WTC11 (cell line): ENCODE data around the gene GABRB2. TPM values are rescaled to one million over a fixed set of nuclear protein-coding genes. Genes with fewer than 3 reads are reported as not detected.
A peak's percentile ranks its signal among the peaks of the same experiment; 100 is the strongest.

Experiments used
- ATAC-seq: fragments of 200-7000 bp; cut with Tn5 transposase; 2 replicates; pipeline ENCODE4 v1.10.0; 2021; ENCODE audit warnings: mild to moderate bottlenecking, moderate library complexity
- CTCF ChIA-PET: fragments of 300-600 bp; sonication (Branson Sonifier 250); formaldehyde crosslinking; loops from one replicate; lab custom pipeline; 2021; ENCODE audit warnings: antibody characterized with exemption; lab: Charles Lee
- POLR2A ChIA-PET: fragments of 350-600 bp; sonication (Branson Sonifier 250); formaldehyde crosslinking; loops from one replicate; lab custom pipeline; 2021; ENCODE audit warnings: antibody characterized with exemption; lab: Charles Lee
- DNase-seq: peaks from one replicate; pipeline ENCODE4 v3.0.0; 2021; ENCODE audit warnings: low spot score
- H3K27ac Mint-ChIP-seq: 2 replicates; pipeline ENCODE4 v1.8.0; 2021; ENCODE audit warnings: mixed read lengths
- H3K27me3 Mint-ChIP-seq: 2 replicates; pipeline ENCODE4 v1.8.0; 2021; ENCODE audit warnings: low read depth, mild to moderate bottlenecking, moderate library complexity, mixed read lengths
- H3K36me3 Mint-ChIP-seq: 2 replicates; pipeline ENCODE4 v1.8.0; 2021; ENCODE audit warnings: mixed read lengths
- H3K4me1 Mint-ChIP-seq: 2 replicates; pipeline ENCODE4 v1.8.0; 2022; ENCODE audit warnings: mixed read lengths
- H3K4me3 Mint-ChIP-seq: 2 replicates; pipeline ENCODE4 v1.8.0; 2021; ENCODE audit warnings: mild to moderate bottlenecking, moderate library complexity, mixed read lengths
- H3K9me3 Mint-ChIP-seq: 2 replicates; pipeline ENCODE4 v1.8.0; 2021; ENCODE audit warnings: mixed read lengths
- AR ChIP-seq: fragments of 250-450 bp; sonication (Bioruptor Pico); IDR thresholded peaks from 2 replicates; pipeline ENCODE4 v1.9.0; 2021; ENCODE audit warnings: mild to moderate bottlenecking
- ATF2 ChIP-seq: sonication (generic); formaldehyde crosslinking; IDR thresholded peaks from 2 replicates; pipeline ENCODE4 v1.8.1; 2022; ENCODE audit warnings: low read depth, missing genetic modification reagents, borderline replicate concordance
- ATF6 ChIP-seq: sonication (generic); formaldehyde crosslinking; IDR thresholded peaks from 2 replicates; pipeline ENCODE4 v1.8.1; 2023; ENCODE audit warnings: mild to moderate bottlenecking, missing genetic modification reagents
- ETV6 ChIP-seq: sonication (generic); formaldehyde crosslinking; IDR thresholded peaks from 2 replicates; pipeline ENCODE4 v1.8.1; 2022; ENCODE audit warnings: mild to moderate bottlenecking, missing genetic modification reagents
- FOXP4 ChIP-seq: sonication (generic); formaldehyde crosslinking; IDR thresholded peaks from 2 replicates; pipeline ENCODE4 v1.8.0; 2022; ENCODE audit warnings: mild to moderate bottlenecking, missing genetic modification reagents
- GABPB1 ChIP-seq: sonication (generic); formaldehyde crosslinking; IDR thresholded peaks from 2 replicates; pipeline ENCODE4 v1.8.1; 2023; ENCODE audit warnings: mild to moderate bottlenecking, missing genetic modification reagents
- GTF2I ChIP-seq: fragments of 250-450 bp; sonication (Bioruptor Pico); conservative IDR thresholded peaks from 2 replicates; pipeline ENCODE4 v1.4.0; 2021; ENCODE audit warnings: mild to moderate bottlenecking
- MAX ChIP-seq: sonication (generic); formaldehyde crosslinking; IDR thresholded peaks from 2 replicates; pipeline ENCODE4 v1.8.0; 2022; ENCODE audit warnings: mild to moderate bottlenecking, missing genetic modification reagents
- NFATC4 ChIP-seq: fragments of 250-450 bp; sonication (Bioruptor Pico); IDR thresholded peaks from 2 replicates; pipeline ENCODE4 v1.9.0; 2021; ENCODE audit warnings: mild to moderate bottlenecking
- NR1H2 ChIP-seq: sonication (generic); formaldehyde crosslinking; IDR thresholded peaks from 2 replicates; pipeline ENCODE4 v1.9.0; 2021; ENCODE audit warnings: mild to moderate bottlenecking, moderate library complexity, missing genetic modification reagents
- NR3C1 ChIP-seq: sonication (generic); formaldehyde crosslinking; conservative IDR thresholded peaks from 2 replicates; pipeline ENCODE4 v1.8.1; 2023; ENCODE audit warnings: low read depth, mild to moderate bottlenecking, missing genetic modification reagents
- RELA ChIP-seq: sonication (generic); formaldehyde crosslinking; IDR thresholded peaks from 2 replicates; pipeline ENCODE4 v1.8.1; 2022; ENCODE audit warnings: missing genetic modification reagents, mild to moderate bottlenecking, borderline replicate concordance
- SP1 ChIP-seq: sonication (generic); formaldehyde crosslinking; conservative IDR thresholded peaks from 2 replicates; pipeline ENCODE4 v1.8.1; 2022; ENCODE audit warnings: missing genetic modification reagents
- TP53 ChIP-seq: sonication (generic); formaldehyde crosslinking; IDR thresholded peaks from 2 replicates; pipeline ENCODE4 v1.8.1; 2023; ENCODE audit warnings: mild to moderate bottlenecking, missing genetic modification reagents
- ZNF219 ChIP-seq: sonication (generic); formaldehyde crosslinking; IDR thresholded peaks from 2 replicates; pipeline ENCODE4 v1.8.0; 2023; ENCODE audit warnings: missing genetic modification reagents, mild to moderate bottlenecking, borderline replicate concordance
- ZNF263 ChIP-seq: sonication (generic); formaldehyde crosslinking; IDR thresholded peaks from 2 replicates; pipeline ENCODE4 v1.8.1; 2022; ENCODE audit warnings: low read depth, mild to moderate bottlenecking, moderate library complexity, missing genetic modification reagents
- ZNF416 ChIP-seq: fragments of 250-450 bp; sonication (Bioruptor Pico); IDR thresholded peaks from 2 replicates; pipeline ENCODE4 v1.9.0; 2021; ENCODE audit warnings: mild to moderate bottlenecking, inconsistent platforms
- ZNF671 ChIP-seq: fragments of 250-450 bp; sonication (Bioruptor Pico); IDR thresholded peaks from 2 replicates; pipeline ENCODE4 v1.8.0; 2021; ENCODE audit warnings: mild to moderate bottlenecking
- total RNA-seq: library from RNA; stranded (reverse); gene quantifications from 3 replicates; pipeline ENCODE4 v1.2.3, GENCODE V29; 2021
- TF ChIP-seq, protein P1 (sequence below): fragments of 250-450 bp; sonication (Bioruptor Pico); IDR thresholded peaks from 2 replicates; pipeline ENCODE4 v1.9.0; 2021; ENCODE audit warnings: mild to moderate bottlenecking
- TF ChIP-seq, protein P2 (sequence below): fragments of 250-450 bp; sonication (Bioruptor Pico); IDR thresholded peaks from 2 replicates; pipeline ENCODE4 v1.9.0; 2021; ENCODE audit warnings: moderate library complexity, mild to moderate bottlenecking, inconsistent platforms, borderline replicate concordance

GABRB2 gene
- total RNA-seq, 1 experiment from 2014 or later: 0.79 TPM

GRCh38 chr5:161372682-161373344 lies 173.7 kb downstream of the GABRB2 start:
- CTCF ChIA-PET: no interaction called here
- H3K4me3 Mint-ChIP-seq: no peak overlapping the region
- TF ChIP-seq NR1H2 (no peak), ZNF263 (CRISPR knock-in tag) (no peak), MAX (CRISPR knock-in tag) (no peak), AR (CRISPR knock-in tag) (no peak), RELA (no peak), ATF2 (CRISPR knock-in tag) (no peak), GABPB1 (CRISPR knock-in tag) (no peak), NFATC4 (CRISPR knock-in tag) (no peak), ATF6 (CRISPR knock-in tag) (no peak), ZNF219 (CRISPR knock-in tag) (no peak), ZNF416 (CRISPR knock-in tag) (no peak), SP1 (CRISPR knock-in tag) (no peak), ZNF671 (CRISPR knock-in tag) (no peak)
- TF ChIP-seq, protein P1, sequence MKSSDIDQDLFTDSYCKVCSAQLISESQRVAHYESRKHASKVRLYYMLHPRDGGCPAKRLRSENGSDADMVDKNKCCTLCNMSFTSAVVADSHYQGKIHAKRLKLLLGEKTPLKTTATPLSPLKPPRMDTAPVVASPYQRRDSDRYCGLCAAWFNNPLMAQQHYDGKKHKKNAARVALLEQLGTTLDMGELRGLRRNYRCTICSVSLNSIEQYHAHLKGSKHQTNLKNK (CRISPR knock-in tag): no peak
- TF ChIP-seq, protein P2, sequence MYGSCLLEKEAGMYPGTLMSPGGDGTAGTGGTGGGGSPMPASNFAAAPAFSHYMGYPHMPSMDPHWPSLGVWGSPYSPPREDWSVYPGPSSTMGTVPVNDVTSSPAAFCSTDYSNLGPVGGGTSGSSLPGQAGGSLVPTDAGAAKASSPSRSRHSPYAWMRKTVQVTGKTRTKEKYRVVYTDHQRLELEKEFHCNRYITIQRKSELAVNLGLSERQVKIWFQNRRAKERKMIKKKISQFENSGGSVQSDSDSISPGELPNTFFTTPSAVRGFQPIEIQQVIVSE (CRISPR knock-in tag): no peak
- TF ChIP-seq, all 79 proteins: peak for 0

GRCh38 chr5:161369022-161369421 lies 177.5 kb downstream of the GABRB2 start:
- H3K4me1 Mint-ChIP-seq: peaks cover 7% of the 10 kb centered on the region
- ChIA-PET POLR2A (no interaction called here), CTCF (interaction anchor here (0.6 kb wide), 1 partner anchor 289 kb away, joined by 5 read pairs; no protein-coding TSS in a partner anchor)
- H3K27me3 Mint-ChIP-seq: no peaks in the 10 kb centered on the region
- ATAC-seq (no peak), DNase-seq (no peak)
- no peaks in the 10 kb centered on the region for H3K36me3 Mint-ChIP-seq
- H3K4me3 Mint-ChIP-seq: no peak overlapping the region
- no peak for TF ChIP-seq GTF2I (CRISPR knock-in tag)
- TF ChIP-seq TP53: no peak
- no peak for TF ChIP-seq NR3C1 (CRISPR knock-in tag)
- TF ChIP-seq ETV6: no peak
- TF ChIP-seq FOXP4 (CRISPR knock-in tag): no peak
- no peak overlapping the region for H3K27ac Mint-ChIP-seq
- H3K9me3 Mint-ChIP-seq: no peaks in the 10 kb centered on the region

More at GRCh38 chr5:161372682-161373344, 173.7 kb downstream of the GABRB2 start:
- H3K36me3 Mint-ChIP-seq: no peaks in the 10 kb centered on the region
- no peak overlapping the region for H3K27ac Mint-ChIP-seq
- POLR2A ChIA-PET: no interaction called here
- ATAC-seq: peak; percentile 55
- no peaks in the 10 kb centered on the region for H3K9me3 Mint-ChIP-seq
- H3K27me3 Mint-ChIP-seq: no peaks in the 10 kb centered on the region
- peaks cover 11% of the 10 kb centered on the region for H3K4me1 Mint-ChIP-seq
- no peak for DNase-seq
